ENCODE results near the gene AKT3.
A peak's percentile ranks its signal among the peaks of the same experiment; 100 is the strongest.

Gene AKT3

GRCh38 chr1:243730487-243731150 is 119.4 kb downstream of the AKT3 start:
- no peak for DNase-seq

- no peak for DNase-seq
Measured at GRCh38 chr1:243729956-243730355, 120.1 kb downstream of the AKT3 start.

- peak; percentile 89 to 91 for DNase-seq
Measured at GRCh38 chr1:243727503-243728203, 122.4 kb downstream of the AKT3 start.

GRCh38 chr1:243726806-243727502 is 123.1 kb downstream of the AKT3 start:
- DNase-seq: no peak

DNA sequence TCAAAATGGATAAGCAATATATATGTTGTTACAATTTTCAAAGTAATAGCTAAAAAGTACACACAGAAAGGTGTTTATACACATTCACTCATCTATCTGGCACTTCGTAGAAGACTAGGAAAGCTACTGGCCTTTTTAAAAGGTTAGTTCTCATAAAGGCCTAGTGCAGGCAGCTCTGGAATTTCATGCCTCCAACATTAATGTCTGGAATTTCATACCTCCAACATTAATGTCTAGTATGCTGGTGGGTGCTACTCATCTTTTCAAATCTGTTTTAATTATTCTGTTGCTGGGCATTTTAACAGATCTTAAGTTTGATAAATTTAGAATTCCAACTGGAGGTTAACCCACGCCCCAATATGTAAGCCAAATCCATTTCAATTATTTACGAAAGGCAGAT is 124.2 kb downstream of the AKT3 start:
- no peak for DNase-seq

GRCh38 chr1:243725075-243725474 is 125.0 kb downstream of the AKT3 start:
- DNase-seq: no peak

- peak; percentile 41 to 43 for DNase-seq
Measured at GRCh38 chr1:243723458-243724043, 126.5 kb downstream of the AKT3 start.

GRCh38 chr1:243723050-243723449 is 127.0 kb downstream of the AKT3 start:
- no peak for DNase-seq

- DNase-seq: no peak
Measured at GRCh38 chr1:243719476-243719875, 130.6 kb downstream of the AKT3 start.

DNA sequence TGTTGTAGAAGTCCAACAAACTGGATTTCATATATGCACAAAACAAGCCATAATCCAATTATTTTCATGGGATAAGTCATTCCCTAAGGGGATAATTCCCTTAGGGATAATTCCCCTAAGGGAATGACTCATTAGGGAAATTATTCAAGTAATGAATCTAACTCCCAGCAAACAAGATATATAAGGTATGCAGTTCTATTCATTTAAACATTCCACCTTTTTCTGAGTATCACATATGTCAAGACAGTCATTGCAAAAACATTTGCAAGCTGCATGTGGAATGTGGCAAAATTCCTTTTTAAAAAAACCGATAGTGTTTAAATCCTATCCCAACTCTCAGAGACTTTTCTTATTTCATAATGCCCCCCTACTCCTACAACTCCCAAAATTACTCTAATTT is 131.2 kb downstream of the AKT3 start:
- no peak for DNase-seq

GRCh38 chr1:243718022-243718421 is 132.0 kb downstream of the AKT3 start:
- no peak for DNase-seq

DNA sequence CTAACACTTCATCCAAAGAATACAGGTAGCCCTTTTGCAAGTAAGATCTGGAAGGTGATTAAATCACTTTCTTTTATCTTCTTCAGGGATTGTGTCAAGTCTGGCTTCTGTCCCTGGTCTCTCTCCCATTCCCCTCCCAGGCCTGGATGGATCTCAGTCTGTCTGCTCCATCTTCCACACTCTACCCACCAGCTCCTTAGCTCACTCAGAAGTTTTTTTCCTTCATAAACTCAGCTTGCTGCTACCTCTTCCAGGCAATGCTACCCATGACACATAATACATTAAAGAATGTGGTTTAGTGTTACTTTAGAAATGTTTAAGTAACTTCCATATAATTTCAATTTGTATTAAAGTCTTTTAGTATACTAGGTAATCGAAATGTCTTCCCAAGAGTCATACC is 133.1 kb downstream of the AKT3 start:
- DNase-seq: no peak

DNA sequence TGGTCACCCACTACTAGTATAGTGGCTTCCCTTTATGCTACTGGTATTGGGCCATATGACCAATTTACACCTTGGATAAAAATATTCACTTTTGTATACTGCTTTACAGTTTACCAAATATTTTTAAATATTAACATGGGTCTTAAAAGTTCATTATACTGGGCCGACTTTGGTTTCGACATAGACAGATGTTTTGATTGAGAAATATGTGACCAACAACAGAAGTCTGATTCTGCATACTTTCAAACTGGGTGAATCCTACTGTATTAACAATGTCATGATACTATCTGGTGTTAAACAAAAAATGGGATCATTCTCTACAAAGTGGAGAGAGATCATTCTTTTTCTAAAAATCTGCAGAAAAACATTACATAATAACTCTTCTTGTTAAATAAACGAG is 134.8 kb downstream of the AKT3 start:
- DNase-seq: no peak

DNA sequence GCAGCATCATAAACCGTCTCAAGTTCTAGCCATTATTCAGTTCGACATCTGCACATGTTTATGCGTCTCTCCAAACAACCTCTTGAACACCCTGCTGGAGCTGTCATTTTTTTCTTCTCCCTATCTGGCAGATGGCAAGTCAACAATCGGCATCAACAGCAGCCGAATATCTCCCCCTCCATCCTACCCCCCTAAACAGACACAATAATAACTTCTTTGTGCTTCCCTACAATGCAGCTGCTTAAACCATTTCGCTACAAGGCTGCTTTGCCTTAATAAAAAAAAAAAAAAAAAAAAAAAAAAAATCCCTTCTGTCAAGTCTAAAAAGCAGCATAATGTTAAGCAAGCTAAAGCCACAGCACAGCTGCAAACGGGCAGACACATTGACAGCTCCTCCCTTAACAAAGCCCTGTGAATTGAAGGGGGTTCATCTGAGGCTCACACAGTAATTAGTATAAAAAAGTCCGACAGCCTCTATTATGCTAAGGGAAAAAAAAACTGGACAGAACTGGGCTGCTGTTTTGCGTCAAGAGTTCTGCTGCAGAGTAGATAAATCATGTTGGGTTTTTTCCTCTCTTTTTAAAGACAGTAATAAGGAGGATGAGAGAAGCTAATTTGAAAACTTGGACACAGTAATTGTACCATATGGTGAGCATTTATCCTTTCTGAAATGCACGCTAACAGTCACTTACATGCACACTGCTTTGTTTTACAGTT is 136.4 kb downstream of the AKT3 start:
- DNase-seq: no peak

GRCh38 chr1:243712941-243713340 is 137.1 kb downstream of the AKT3 start:
- DNase-seq: no peak

DNA sequence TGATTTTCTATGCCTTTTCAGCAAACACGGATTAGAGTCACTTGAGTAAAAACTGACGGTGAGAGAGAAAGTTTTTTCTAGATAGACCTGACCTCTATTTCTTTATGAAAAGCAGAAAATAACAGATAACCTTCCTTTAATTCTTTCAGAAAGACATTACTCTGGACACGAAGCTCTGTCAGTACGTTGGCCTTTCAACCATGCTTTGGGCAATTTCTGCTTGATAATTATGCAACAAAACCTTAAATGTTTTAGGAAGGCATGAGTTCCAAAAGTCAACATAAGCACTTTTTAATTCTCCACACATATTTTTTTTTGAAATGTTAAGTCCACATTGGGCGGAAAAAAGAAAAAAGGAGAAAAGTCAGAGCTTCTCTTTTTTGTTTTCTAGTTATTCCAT is 137.8 kb downstream of the AKT3 start:
- no peak for DNase-seq

GRCh38 chr1:243710467-243710866 is 139.6 kb downstream of the AKT3 start:
- peak in 1 of 2 donors; percentile 20 for DNase-seq

DNA sequence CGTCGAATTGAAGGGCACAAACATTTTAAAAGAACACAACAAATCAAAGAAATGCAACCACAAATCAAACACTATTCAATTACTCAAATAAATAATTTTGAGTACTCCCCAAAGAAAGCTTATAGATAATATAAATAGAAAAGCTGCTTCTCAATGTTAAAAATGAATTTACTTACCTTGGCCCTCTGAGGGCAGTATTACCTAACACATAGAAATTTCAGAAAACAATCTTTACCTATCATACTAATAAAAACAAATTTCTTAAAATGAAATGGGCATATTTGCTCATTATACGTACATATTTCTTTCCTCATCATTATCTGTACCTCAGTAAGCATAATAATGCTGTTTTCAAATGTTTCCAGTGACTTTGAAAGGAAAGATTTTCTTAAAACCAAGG is 141.8 kb downstream of the AKT3 start:
- DNase-seq: no peak

DNA sequence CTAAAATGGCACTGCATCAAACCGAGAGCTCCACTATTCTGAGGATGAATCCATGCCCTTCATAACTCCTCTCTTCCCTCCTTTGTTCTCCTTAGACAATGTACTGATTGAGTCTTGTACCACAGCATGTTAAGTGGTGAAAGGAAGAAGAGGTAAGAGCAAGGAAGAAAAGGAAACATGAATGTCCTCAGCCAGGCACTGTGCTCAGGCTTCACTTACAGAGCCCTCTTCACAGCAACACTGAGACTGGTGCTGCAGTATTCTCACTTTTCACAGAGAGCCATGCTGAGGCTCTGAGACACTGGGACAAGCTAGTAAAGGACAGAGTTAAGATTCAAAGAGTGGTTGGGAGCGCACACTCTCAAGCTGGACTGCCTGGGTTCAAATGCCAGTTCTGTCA is 143.5 kb downstream of the AKT3 start:
- no peak for DNase-seq

DNA sequence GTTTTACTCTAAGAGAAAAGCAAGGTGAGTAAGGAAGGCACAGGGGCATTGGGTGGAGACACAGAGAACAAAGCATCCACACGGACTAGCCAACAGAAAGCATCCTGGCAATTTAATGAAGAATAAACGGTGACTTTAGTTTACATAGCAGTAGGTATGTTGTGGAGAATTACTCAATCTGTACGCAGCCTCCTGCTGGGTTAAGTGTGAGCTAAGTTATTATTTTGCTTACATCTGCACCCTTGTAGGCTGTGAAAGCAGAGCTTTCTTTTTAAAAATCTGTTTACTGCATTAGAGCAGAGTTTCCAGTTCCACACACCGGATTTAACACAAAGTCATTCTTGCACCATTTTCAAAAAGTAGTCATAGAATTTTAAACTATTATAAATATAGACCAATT is 144.5 kb downstream of the AKT3 start:
- DNase-seq: no peak

DNA sequence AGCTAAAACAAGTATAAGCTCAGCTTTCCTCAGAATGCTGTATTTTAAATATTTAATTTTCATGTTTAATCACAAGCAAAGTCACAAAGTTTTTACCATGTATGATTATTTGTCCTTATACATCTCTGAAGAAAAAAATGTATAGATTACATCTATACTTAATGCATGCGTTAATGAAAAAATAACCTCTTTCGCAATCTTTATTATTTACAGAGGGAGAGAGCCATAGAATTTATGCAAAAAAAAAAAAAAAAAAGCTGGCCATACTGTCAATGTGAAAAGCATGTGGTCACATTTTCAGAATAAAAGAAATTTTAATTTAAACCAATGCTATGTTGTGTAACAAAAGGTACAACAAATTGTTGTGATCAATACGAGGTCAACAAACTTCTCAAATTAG is 148.2 kb downstream of the AKT3 start:
- no peak for DNase-seq

DNA sequence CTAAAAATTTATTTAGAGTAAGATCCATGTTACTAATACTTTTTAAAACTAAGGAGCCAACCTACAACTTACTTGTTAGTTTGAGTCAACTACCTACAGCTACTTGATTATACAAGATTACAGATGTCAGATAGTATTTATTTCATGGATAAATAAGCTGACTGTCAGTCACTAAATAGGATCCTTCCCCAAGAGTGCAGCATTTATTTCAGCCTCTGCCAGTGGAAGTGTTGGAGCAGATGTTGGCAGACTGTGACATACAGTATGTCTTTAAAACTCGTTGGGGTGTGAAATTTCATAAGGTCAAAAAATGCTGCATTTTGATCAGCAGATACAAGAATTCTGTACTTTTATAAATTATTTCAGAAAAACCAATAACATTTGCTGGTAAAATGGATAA is 156.2 kb downstream of the AKT3 start:
- DNase-seq: no peak

DNA sequence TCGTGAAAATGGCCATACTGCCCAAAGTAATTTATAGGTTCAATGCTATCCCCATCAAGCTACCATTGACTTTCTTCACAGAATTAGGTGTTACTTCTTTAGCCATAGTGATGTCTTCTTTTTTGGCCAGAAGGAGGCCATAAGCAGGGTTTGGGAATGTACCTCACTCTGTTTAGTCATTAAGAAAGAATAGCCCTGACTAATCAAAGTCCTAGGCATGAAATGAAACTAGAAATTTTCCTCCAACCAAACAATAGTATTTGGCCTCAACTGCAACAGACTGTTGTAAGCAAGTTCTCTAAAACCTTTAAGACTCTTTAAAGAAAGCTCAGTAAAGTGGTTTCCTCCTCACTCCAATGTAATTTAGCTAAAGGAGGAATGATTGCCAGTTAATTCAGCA is 163.9 kb downstream of the AKT3 start:
- peak; percentile 12 to 19 for DNase-seq

All from inflammatory macrophage treated with lipopolysaccharide for 1 hour (primary cell).